ENCODE data around the gene ZNF324.

The ZNF324 gene

GRCh38 chr19:58456111-58456510 is 10.8 kb upstream of the ZNF324 start:
- ATAC-seq, result no peak
- TF ChIP-seq ZFP30 (CRISPR knock-in tag; IDR thresholded peaks at IDR 0.05) (no peak), ZNF8 (CRISPR knock-in tag; IDR thresholded peaks at IDR 0.05) (no peak), ZC3H10 (CRISPR knock-in tag; IDR thresholded peaks at IDR 0.05) (no peak), ZFP3 (CRISPR knock-in tag; IDR thresholded peaks at IDR 0.05) (no peak), ISL1 (CRISPR knock-in tag; IDR thresholded peaks at IDR 0.05) (no peak), GLIS3 (CRISPR knock-in tag; IDR thresholded peaks at IDR 0.05) (no peak), ARNTL (CRISPR knock-in tag; IDR thresholded peaks at IDR 0.05; ENCODE audit: borderline replicate concordance, low read depth) (no peak), TSHZ2 (CRISPR knock-in tag; IDR thresholded peaks at IDR 0.05) (no peak), ZNF70 (CRISPR knock-in tag; IDR thresholded peaks at IDR 0.05) (no peak), ESRRG (CRISPR knock-in tag; IDR thresholded peaks at IDR 0.05) (no peak), RARB (CRISPR knock-in tag; IDR thresholded peaks at IDR 0.05) (no peak), OSR1 (CRISPR knock-in tag; IDR thresholded peaks at IDR 0.05) (no peak), PPARA (CRISPR knock-in tag; IDR thresholded peaks at IDR 0.05; ENCODE audit: borderline replicate concordance) (no peak), PATZ1 (CRISPR knock-in tag; IDR thresholded peaks at IDR 0.05; ENCODE audit: borderline replicate concordance) (no peak), CREB5 (CRISPR knock-in tag; IDR thresholded peaks at IDR 0.05; ENCODE audit: low read depth) (no peak), TCF4 (CRISPR knock-in tag; IDR thresholded peaks at IDR 0.05; ENCODE audit: borderline replicate concordance) (no peak), TOX (CRISPR knock-in tag; IDR thresholded peaks at IDR 0.05; ENCODE audit: borderline replicate concordance) (no peak)

- ATAC-seq, result no peak
- no peak for TF ChIP-seq ZNF565 (CRISPR knock-in tag; conservative IDR thresholded peaks at IDR 0.05; ENCODE audit: low read depth)
- no peak for TF ChIP-seq POU6F1 (CRISPR knock-in tag; IDR thresholded peaks at IDR 0.05; ENCODE audit: borderline replicate concordance, low read depth)
- TF ChIP-seq SNAI2 (CRISPR knock-in tag; IDR thresholded peaks at IDR 0.05), result no peak
- TF ChIP-seq TCF4 (CRISPR knock-in tag; IDR thresholded peaks at IDR 0.05; ENCODE audit: borderline replicate concordance), result no peak
- no peak for TF ChIP-seq PATZ1 (CRISPR knock-in tag; IDR thresholded peaks at IDR 0.05; ENCODE audit: borderline replicate concordance)
Observed at GRCh38 chr19:58460039-58460438, 6.8 kb upstream of the ZNF324 start.

- TF ChIP-seq POU6F1 (CRISPR knock-in tag; IDR thresholded peaks at IDR 0.05; ENCODE audit: borderline replicate concordance, low read depth) (no peak), TSHZ2 (CRISPR knock-in tag; IDR thresholded peaks at IDR 0.05) (no peak), ARNTL (CRISPR knock-in tag; IDR thresholded peaks at IDR 0.05; ENCODE audit: borderline replicate concordance, low read depth) (no peak), ZC3H10 (CRISPR knock-in tag; IDR thresholded peaks at IDR 0.05) (no peak), GLIS3 (CRISPR knock-in tag; IDR thresholded peaks at IDR 0.05) (no peak; the same call in 1 of the 2 replicates), ZNF8 (CRISPR knock-in tag; IDR thresholded peaks at IDR 0.05) (no peak)
Observed at GRCh38 chr19:58466089-58466759, 656 bp upstream of the ZNF324 start.

More at GRCh38 chr19:58466089-58466759, 656 bp upstream of the ZNF324 start:
- peak; percentile 44 for ATAC-seq
